Panc1 (cell line): ENCODE measurements around the gene FAM222B.

ENCODE experiments used
- TF ChIP-seq, protein P1 (sequence below): fragments of 450-650 bp; IDR thresholded peaks from 2 replicates; pipeline ENCODE4 v1.5.1; 2017; ENCODE audit warnings: mild to moderate bottlenecking
- TF ChIP-seq, protein P2 (sequence below), 2 experiments: IDR thresholded peaks; 2 replicates each; pipeline ENCODE4 v1.6.1; 2011 to 2012; ENCODE audit warnings: low read depth in 2 of 2, control low read depth in 1 of 2, low read length in 1 of 2, mild to moderate bottlenecking in 1 of 2, moderate library complexity in 1 of 2; ENCODE audit not compliant: insufficient read depth in 1 of 2

DNA sequence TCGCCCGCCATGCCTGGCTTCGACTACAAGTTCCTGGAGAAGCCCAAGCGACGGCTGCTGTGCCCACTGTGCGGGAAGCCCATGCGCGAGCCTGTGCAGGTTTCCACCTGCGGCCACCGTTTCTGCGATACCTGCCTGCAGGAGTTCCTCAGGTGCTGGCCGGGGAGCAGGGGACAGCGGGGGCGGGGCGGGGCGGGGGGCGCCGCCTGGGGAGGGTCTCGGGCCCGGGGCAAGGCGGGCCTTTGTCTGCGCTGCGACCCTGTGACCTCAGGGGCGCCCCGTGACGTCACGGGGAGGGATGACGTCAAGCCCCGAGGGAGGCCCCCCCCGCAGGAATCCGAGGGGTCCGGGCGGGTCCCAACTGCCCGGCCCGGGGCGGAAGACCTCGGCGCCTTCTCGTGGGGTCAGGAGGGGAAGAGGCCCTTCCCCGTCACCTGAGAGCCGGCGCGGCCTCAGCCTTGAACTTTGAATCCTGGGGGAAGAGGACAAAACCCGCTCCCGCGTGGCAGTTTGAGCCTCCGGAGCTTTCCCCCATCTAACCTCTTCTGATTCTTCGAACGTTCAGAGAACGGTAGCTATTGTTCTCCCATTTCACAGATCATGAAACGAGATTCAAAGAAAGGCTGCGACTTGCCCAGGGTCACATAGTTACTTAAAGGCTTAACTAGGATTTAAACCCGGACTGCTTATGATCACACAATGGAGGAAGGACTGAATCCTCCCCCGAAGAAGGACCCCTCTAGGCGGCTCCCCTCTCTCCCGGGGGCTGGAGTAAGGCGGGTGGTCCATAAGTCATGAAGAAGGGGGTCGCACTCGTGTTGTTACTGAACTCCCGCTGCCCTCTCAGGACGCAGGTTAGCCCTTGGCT, 98.3 kb downstream of the FAM222B start:
- TF ChIP-seq, protein P1, sequence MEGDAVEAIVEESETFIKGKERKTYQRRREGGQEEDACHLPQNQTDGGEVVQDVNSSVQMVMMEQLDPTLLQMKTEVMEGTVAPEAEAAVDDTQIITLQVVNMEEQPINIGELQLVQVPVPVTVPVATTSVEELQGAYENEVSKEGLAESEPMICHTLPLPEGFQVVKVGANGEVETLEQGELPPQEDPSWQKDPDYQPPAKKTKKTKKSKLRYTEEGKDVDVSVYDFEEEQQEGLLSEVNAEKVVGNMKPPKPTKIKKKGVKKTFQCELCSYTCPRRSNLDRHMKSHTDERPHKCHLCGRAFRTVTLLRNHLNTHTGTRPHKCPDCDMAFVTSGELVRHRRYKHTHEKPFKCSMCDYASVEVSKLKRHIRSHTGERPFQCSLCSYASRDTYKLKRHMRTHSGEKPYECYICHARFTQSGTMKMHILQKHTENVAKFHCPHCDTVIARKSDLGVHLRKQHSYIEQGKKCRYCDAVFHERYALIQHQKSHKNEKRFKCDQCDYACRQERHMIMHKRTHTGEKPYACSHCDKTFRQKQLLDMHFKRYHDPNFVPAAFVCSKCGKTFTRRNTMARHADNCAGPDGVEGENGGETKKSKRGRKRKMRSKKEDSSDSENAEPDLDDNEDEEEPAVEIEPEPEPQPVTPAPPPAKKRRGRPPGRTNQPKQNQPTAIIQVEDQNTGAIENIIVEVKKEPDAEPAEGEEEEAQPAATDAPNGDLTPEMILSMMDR: no peak
- TF ChIP-seq, protein P2, sequence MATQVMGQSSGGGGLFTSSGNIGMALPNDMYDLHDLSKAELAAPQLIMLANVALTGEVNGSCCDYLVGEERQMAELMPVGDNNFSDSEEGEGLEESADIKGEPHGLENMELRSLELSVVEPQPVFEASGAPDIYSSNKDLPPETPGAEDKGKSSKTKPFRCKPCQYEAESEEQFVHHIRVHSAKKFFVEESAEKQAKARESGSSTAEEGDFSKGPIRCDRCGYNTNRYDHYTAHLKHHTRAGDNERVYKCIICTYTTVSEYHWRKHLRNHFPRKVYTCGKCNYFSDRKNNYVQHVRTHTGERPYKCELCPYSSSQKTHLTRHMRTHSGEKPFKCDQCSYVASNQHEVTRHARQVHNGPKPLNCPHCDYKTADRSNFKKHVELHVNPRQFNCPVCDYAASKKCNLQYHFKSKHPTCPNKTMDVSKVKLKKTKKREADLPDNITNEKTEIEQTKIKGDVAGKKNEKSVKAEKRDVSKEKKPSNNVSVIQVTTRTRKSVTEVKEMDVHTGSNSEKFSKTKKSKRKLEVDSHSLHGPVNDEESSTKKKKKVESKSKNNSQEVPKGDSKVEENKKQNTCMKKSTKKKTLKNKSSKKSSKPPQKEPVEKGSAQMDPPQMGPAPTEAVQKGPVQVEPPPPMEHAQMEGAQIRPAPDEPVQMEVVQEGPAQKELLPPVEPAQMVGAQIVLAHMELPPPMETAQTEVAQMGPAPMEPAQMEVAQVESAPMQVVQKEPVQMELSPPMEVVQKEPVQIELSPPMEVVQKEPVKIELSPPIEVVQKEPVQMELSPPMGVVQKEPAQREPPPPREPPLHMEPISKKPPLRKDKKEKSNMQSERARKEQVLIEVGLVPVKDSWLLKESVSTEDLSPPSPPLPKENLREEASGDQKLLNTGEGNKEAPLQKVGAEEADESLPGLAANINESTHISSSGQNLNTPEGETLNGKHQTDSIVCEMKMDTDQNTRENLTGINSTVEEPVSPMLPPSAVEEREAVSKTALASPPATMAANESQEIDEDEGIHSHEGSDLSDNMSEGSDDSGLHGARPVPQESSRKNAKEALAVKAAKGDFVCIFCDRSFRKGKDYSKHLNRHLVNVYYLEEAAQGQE (IDR thresholded peaks at IDR 0.05; ENCODE audit: insufficient read depth in 1 of 2, low read depth in 2 of 2, low read length in 1 of 2): no peak
